HepG2 (cell line): ENCODE results near the gene SLC5A5. TPM values are rescaled to one million over a fixed set of nuclear protein-coding genes. Genes with fewer than 3 reads are reported as not detected.
A peak's percentile ranks its signal among the peaks of the same experiment; 100 is the strongest.

Experiments
- HMGXB3 ChIP-seq: sonication (generic); formaldehyde crosslinking; IDR thresholded peaks from 2 replicates; pipeline ENCODE4 v1.4.0; 2020; ENCODE audit warnings: missing genetic modification reagents, borderline replicate concordance
- HOXA7 ChIP-seq: sonication (generic); formaldehyde crosslinking; IDR thresholded peaks from 2 replicates; pipeline ENCODE4 v1.8.1; 2022; ENCODE audit warnings: mild to moderate bottlenecking, missing genetic modification reagents, moderate library complexity
- JUND ChIP-seq: sonication (generic); formaldehyde crosslinking; IDR thresholded peaks from 2 replicates; pipeline ENCODE4 v1.8.0; 2022; ENCODE audit warnings: mild to moderate bottlenecking, missing genetic modification reagents
- MAZ ChIP-seq, 2 experiments: sonication (generic) in 1 of 2; formaldehyde crosslinking in 1 of 2; IDR thresholded peaks; 2 replicates each; pipeline versions ENCODE4 v1.5.0 to v1.6.1; 2012 to 2020; ENCODE audit warnings: low read depth in 2 of 2, mild to moderate bottlenecking in 2 of 2, borderline replicate concordance in 1 of 2, improper control_type of control experiment in 1 of 2, low read length in 1 of 2, missing genetic modification reagents in 1 of 2, moderate library complexity in 1 of 2
- SMYD3 ChIP-seq: sonication (generic); formaldehyde crosslinking; IDR thresholded peaks from 2 replicates; pipeline ENCODE4 v1.8.1; 2023; ENCODE audit warnings: mild to moderate bottlenecking, missing genetic modification reagents
- TCF7 ChIP-seq: sonication (generic); IDR thresholded peaks from 2 replicates; pipeline ENCODE4 v1.6.1; 2016; ENCODE audit warnings: antibody characterized with exemption, low read depth
- THYN1 ChIP-seq: sonication (generic); formaldehyde crosslinking; IDR thresholded peaks from 2 replicates; pipeline ENCODE4 v1.8.1; 2023; ENCODE audit warnings: low read depth, mild to moderate bottlenecking, moderate library complexity, missing genetic modification reagents, borderline replicate concordance
- ZBTB2 ChIP-seq: sonication (generic); formaldehyde crosslinking; IDR thresholded peaks from 2 replicates; pipeline ENCODE4 v1.8.0; 2022; ENCODE audit warnings: low read depth, missing genetic modification reagents
- ZBTB44 ChIP-seq: sonication (generic); formaldehyde crosslinking; IDR thresholded peaks from 2 replicates; pipeline ENCODE4 v1.4.0; 2020; ENCODE audit warnings: missing genetic modification reagents
- ZFP37 ChIP-seq: sonication (generic); formaldehyde crosslinking; IDR thresholded peaks from 2 replicates; pipeline ENCODE4 v1.4.0; 2020; ENCODE audit warnings: missing genetic modification reagents, borderline replicate concordance
- ZNF451 ChIP-seq: sonication (generic); formaldehyde crosslinking; IDR thresholded peaks from 2 replicates; pipeline ENCODE4 v1.5.0; 2020; ENCODE audit warnings: mild to moderate bottlenecking, missing genetic modification reagents
- ZNF496 ChIP-seq: sonication (generic); formaldehyde crosslinking; IDR thresholded peaks from 2 replicates; pipeline ENCODE4 v1.8.1; 2023; ENCODE audit warnings: mild to moderate bottlenecking, moderate library complexity, missing genetic modification reagents; ENCODE audit not compliant: insufficient replicate concordance
- ZNF549 ChIP-seq: sonication (generic); formaldehyde crosslinking; IDR thresholded peaks from 2 replicates; pipeline ENCODE4 v1.5.0; 2020; ENCODE audit warnings: missing genetic modification reagents
- ZNF556 ChIP-seq: sonication (generic); formaldehyde crosslinking; IDR thresholded peaks from 2 replicates; pipeline ENCODE4 v1.4.0; 2020; ENCODE audit warnings: mild to moderate bottlenecking, missing genetic modification reagents, borderline replicate concordance
- ZNF773 ChIP-seq: sonication (generic); formaldehyde crosslinking; IDR thresholded peaks from 2 replicates; pipeline ENCODE4 v1.4.0; 2020; ENCODE audit warnings: missing genetic modification reagents, borderline replicate concordance
- ZSCAN9 ChIP-seq: IDR thresholded peaks from 2 replicates; pipeline ENCODE4 v1.6.1; 2016; ENCODE audit warnings: borderline replicate concordance
- ZXDC ChIP-seq: sonication (generic); formaldehyde crosslinking; IDR thresholded peaks from 2 replicates; pipeline ENCODE4 v1.5.0; 2020; ENCODE audit warnings: mild to moderate bottlenecking, missing genetic modification reagents
- polyA plus RNA-seq, 8 experiments: library from polyadenylated mRNA; depleted of rRNA in 3 of 8; stranded (reverse) in 7 of 8; unstranded in 1 of 8; fragments of >200 nt; fragmentation: Illumina TruSeq in 4 of 8; extraction: Trizol in 4 of 8; gene quantifications; 2 replicates each; pipeline versions ENCODE4 v1.2.1 to v1.2.3, GENCODE V29; 2011 to 2016; ENCODE audit warnings: low read depth in 4 of 8, missing spikeins in 1 of 8, mixed read lengths in 1 of 8; ENCODE audit not compliant: insufficient read depth in 1 of 8
- total RNA-seq, 5 experiments: library from RNA; depleted of rRNA; stranded (reverse); fragments of >200 nt; fragmentation: Illumina TruSeq; extraction: Trizol; gene quantifications; 2 replicates each; pipeline ENCODE4 v1.2.3, GENCODE V29; 2016; ENCODE audit warnings: low read depth in 1 of 5

The SLC5A5 gene
- total and polyA plus RNA-seq, 2 of the 13 experiments (the other 11 are each of a cell fraction or from before 2014, with no cell fraction given): not detected

- TF ChIP-seq THYN1 (no peak), ZBTB2 (CRISPR knock-in tag) (0 out of 2 replicates have a peak, but pooled peaks have one; percentile 21), ZXDC (CRISPR knock-in tag) (no peak), HOXA7 (CRISPR knock-in tag) (no peak), ZSCAN9 (CRISPR knock-in tag) (no peak), ZNF549 (no peak), SMYD3 (CRISPR knock-in tag) (no peak), ZNF773 (0 out of 2 replicates have a peak, but pooled peaks have one; percentile 34), ZBTB44 (CRISPR knock-in tag) (no peak), ZNF496 (no peak), HMGXB3 (CRISPR knock-in tag) (no peak), JUND (CRISPR knock-in tag) (no peak), ZNF451 (no peak), ZNF556 (CRISPR knock-in tag) (no peak), TCF7 (no peak), MAZ (IDR thresholded peaks at IDR 0.05; ENCODE audit: borderline replicate concordance, low read depth, low read length) (no peak), MAZ (CRISPR knock-in tag; IDR thresholded peaks at IDR 0.05; ENCODE audit: low read depth) (0 out of 2 replicates have a peak, but pooled peaks have one; percentile 12), ZFP37 (CRISPR knock-in tag) (no peak)
Observed at GRCh38 chr19:17860331-17860992, 11.3 kb upstream of the SLC5A5 start (continued).
